Erythroblast (primary cell): ENCODE data around the gene RRP8.

Experiments used
- GATA1 ChIP-seq: IDR thresholded peaks from 2 replicates; pipeline ENCODE4 v1.6.1; 2011; ENCODE audit warnings: low read depth, mild to moderate bottlenecking, control low read depth, low read length, moderate library complexity
- POLR2A ChIP-seq: IDR thresholded peaks from 2 replicates; pipeline ENCODE4 v1.6.1; 2011; ENCODE audit warnings: mild to moderate bottlenecking, low read length

DNA sequence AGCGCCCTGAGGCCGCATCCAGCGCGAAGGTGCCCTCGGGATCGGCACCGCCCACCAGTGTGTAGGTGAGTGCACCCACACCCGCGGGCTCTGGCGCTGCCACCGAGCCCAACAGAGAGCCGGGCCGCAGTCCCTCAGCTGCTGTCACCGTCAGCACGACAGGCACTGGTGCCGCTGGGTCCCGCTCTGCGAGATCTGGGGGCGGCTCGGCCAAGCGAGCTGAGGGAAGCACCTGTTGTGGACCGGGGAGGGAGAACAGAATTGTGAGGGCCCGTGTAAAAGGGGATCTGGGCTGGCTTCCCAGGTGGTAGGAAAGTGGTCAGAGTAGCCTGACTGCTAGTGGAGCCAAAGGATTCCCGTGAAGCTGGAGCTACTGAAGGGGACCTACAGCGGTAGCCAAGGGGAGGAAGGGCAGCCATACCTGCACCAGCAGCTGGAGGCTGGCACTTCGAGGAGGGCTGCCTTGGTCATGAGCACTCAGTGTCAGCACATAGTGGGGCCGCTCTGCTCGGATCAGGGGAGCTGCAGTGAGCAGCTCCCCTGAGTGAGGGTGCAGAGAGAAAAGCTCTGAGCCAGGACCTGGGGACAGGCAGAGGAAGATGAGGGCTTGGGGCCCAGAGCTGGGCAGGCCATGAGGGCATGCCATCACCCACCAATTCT lies 27.3 kb upstream of the RRP8 start:
- no peak for TF ChIP-seq POLR2A
- no peak for TF ChIP-seq GATA1
